Measurements from ENCODE around the gene LBR.

LBR gene

GRCh38 chr1:225464851-225465792, 37.3 kb upstream of the LBR start:
- Histone ChIP-seq H2BK12ac (ENCODE audit: low read length) (peak overlapping the region; percentile 77), H3K9me3 (replicated peaks in 1 of 2; ENCODE audit: control insufficient read depth in 2 of 2, insufficient read depth in 1 of 2, low read depth in 1 of 2, low read length in 2 of 2) (no peaks in the 10 kb centered on the region), H3K23ac (ENCODE audit: low read depth, low read length, poor library complexity) (no peak overlapping the region), H4K91ac (ENCODE audit: low read depth, low read length, poor library complexity) (peak overlapping the region; percentile 97), H3K36me3 (replicated peaks in 1 of 2; ENCODE audit: control insufficient read depth in 2 of 2, insufficient read depth in 2 of 2, low read length in 2 of 2) (no peaks in the 10 kb centered on the region), H3K9ac (ENCODE audit: low read depth, low read length, poor library complexity) (peak overlapping the region; percentile 53), H4K8ac (ENCODE audit: low read depth, low read length) (peak overlapping the region; percentile 70), H2BK5ac (ENCODE audit: low read length) (peak overlapping the region; percentile 69), H3K4me3 (ENCODE audit: low read length in 2 of 2) (peak overlapping the region; percentile 7 to 44), H2AFZ (ENCODE audit: low read length) (peak overlapping the region; percentile 92), H3K14ac (ENCODE audit: low read length) (peak overlapping the region; percentile 10), H3K18ac (ENCODE audit: low read length) (peak overlapping the region; percentile 96), H3K4me1 (ENCODE audit: control insufficient read depth in 2 of 2, insufficient read depth in 1 of 2, low read depth in 1 of 2, low read length in 2 of 2) (peaks cover 32 to 36% of the 10 kb centered on the region in 2 donors), H2BK15ac (ENCODE audit: low read length) (peak overlapping the region; percentile 93), H2BK120ac (ENCODE audit: low read depth, low read length) (peak overlapping the region; percentile 78), H3K4me2 (ENCODE audit: insufficient read depth, low read length, poor library complexity, severe bottlenecking) (peak overlapping the region; percentile 43), H3K79me1 (ENCODE audit: low read depth, low read length) (no peaks in the 10 kb centered on the region), H3K27ac (replicated peaks; ENCODE audit: low read length) (peak overlapping the region; percentile 82), H3K27me3 (ENCODE audit: control insufficient read depth in 3 of 3, insufficient read depth in 3 of 3, low read depth in 1 of 3, low read length in 3 of 3) (no peaks in the 10 kb centered on the region), H3K4ac (ENCODE audit: low read length) (peak overlapping the region; percentile 31), H2AK5ac (ENCODE audit: low read depth, low read length) (peak overlapping the region; percentile 96)
- no CpG with 5 or more reads among the region's 15 CpGs for WGBS, 2 donors (ENCODE audit: extremely low coverage in 2 of 2, insufficient read length in 2 of 2, insufficient replicate concordance in 1 of 2)
- peak; percentile 57 for DNase-seq (ENCODE audit: low spot score)

- Histone ChIP-seq H2BK12ac (ENCODE audit: low read length) (peak overlapping the region; percentile 90), H3K4me3 (ENCODE audit: low read length in 2 of 2) (no peak overlapping the region), H3K23ac (ENCODE audit: low read depth, low read length, poor library complexity) (no peak overlapping the region), H2AFZ (ENCODE audit: low read length) (peak overlapping the region; percentile 82), H3K27ac (replicated peaks; ENCODE audit: low read length) (peak overlapping the region; percentile 60), H2BK5ac (ENCODE audit: low read length) (no peak overlapping the region), H3K18ac (ENCODE audit: low read length) (peak overlapping the region; percentile 93), H2AK5ac (ENCODE audit: low read depth, low read length) (peak overlapping the region; percentile 30), H3K36me3 (replicated peaks in 1 of 2; ENCODE audit: control insufficient read depth in 2 of 2, insufficient read depth in 2 of 2, low read length in 2 of 2) (no peaks in the 10 kb centered on the region), H3K4me1 (ENCODE audit: control insufficient read depth in 2 of 2, insufficient read depth in 1 of 2, low read depth in 1 of 2, low read length in 2 of 2) (peaks cover 32 to 36% of the 10 kb centered on the region in 2 donors), H4K8ac (ENCODE audit: low read depth, low read length) (no peak overlapping the region), H3K79me1 (ENCODE audit: low read depth, low read length) (no peaks in the 10 kb centered on the region), H3K4ac (ENCODE audit: low read length) (no peak overlapping the region), H3K14ac (ENCODE audit: low read length) (no peak overlapping the region), H2BK120ac (ENCODE audit: low read depth, low read length) (peak overlapping the region; percentile 10), H4K91ac (ENCODE audit: low read depth, low read length, poor library complexity) (peak overlapping the region; percentile 28), H3K9ac (ENCODE audit: low read depth, low read length, poor library complexity) (peak overlapping the region; percentile 73), H3K27me3 (ENCODE audit: control insufficient read depth in 3 of 3, insufficient read depth in 3 of 3, low read depth in 1 of 3, low read length in 3 of 3) (no peaks in the 10 kb centered on the region), H2BK15ac (ENCODE audit: low read length) (peak overlapping the region; percentile 83), H3K4me2 (ENCODE audit: insufficient read depth, low read length, poor library complexity, severe bottlenecking) (no peak overlapping the region), H3K9me3 (replicated peaks in 1 of 2; ENCODE audit: control insufficient read depth in 2 of 2, insufficient read depth in 1 of 2, low read depth in 1 of 2, low read length in 2 of 2) (no peaks in the 10 kb centered on the region)
- DNase-seq (ENCODE audit: low spot score), result no peak
- WGBS, 2 donors (ENCODE audit: extremely low coverage in 2 of 2, insufficient read length in 2 of 2, insufficient replicate concordance in 1 of 2), result no CpG with 5 or more reads among the region's 15 CpGs
These were observed 35.1 kb upstream of the LBR start for GRCh38 chr1:225462714-225463574.

DNA sequence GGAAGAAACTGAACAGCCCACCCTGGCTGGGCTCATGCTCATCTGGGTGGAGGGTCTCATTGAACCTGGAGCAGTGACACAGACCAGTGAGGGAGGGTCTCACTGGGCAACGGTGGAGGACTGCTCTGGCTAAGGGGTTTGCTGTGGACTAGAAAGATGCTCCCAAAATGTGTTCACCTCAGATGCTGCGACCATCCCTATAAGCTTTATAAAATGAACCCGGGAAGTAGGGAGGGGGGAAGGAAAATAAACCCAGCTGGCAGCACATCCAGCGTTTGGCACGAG, 34.5 kb upstream of the LBR start:
- Histone ChIP-seq H3K4me1 (ENCODE audit: control insufficient read depth in 2 of 2, insufficient read depth in 1 of 2, low read depth in 1 of 2, low read length in 2 of 2) (peaks cover 32 to 36% of the 10 kb centered on the region in 2 donors), H3K9me3 (replicated peaks in 1 of 2; ENCODE audit: control insufficient read depth in 2 of 2, insufficient read depth in 1 of 2, low read depth in 1 of 2, low read length in 2 of 2) (no peaks in the 10 kb centered on the region), H3K27me3 (ENCODE audit: control insufficient read depth in 3 of 3, insufficient read depth in 3 of 3, low read depth in 1 of 3, low read length in 3 of 3) (no peaks in the 10 kb centered on the region), H3K4me3 (ENCODE audit: low read length in 2 of 2) (no peak overlapping the region), H3K27ac (replicated peaks; ENCODE audit: low read length) (no peak overlapping the region), H2BK5ac (ENCODE audit: low read length) (peak overlapping the region; percentile 67), H2BK15ac (ENCODE audit: low read length) (peak overlapping the region; percentile 83), H4K91ac (ENCODE audit: low read depth, low read length, poor library complexity) (no peak overlapping the region), H3K4me2 (ENCODE audit: insufficient read depth, low read length, poor library complexity, severe bottlenecking) (no peak overlapping the region), H3K14ac (ENCODE audit: low read length) (no peak overlapping the region), H2BK120ac (ENCODE audit: low read depth, low read length) (no peak overlapping the region), H3K9ac (ENCODE audit: low read depth, low read length, poor library complexity) (no peak overlapping the region), H4K8ac (ENCODE audit: low read depth, low read length) (no peak overlapping the region), H3K4ac (ENCODE audit: low read length) (no peak overlapping the region), H3K18ac (ENCODE audit: low read length) (no peak overlapping the region), H2BK12ac (ENCODE audit: low read length) (peak overlapping the region; percentile 90), H2AFZ (ENCODE audit: low read length) (no peak overlapping the region), H3K36me3 (replicated peaks in 1 of 2; ENCODE audit: control insufficient read depth in 2 of 2, insufficient read depth in 2 of 2, low read length in 2 of 2) (no peaks in the 10 kb centered on the region), H3K79me1 (ENCODE audit: low read depth, low read length) (no peaks in the 10 kb centered on the region), H2AK5ac (ENCODE audit: low read depth, low read length) (peak overlapping the region; percentile 12), H3K23ac (ENCODE audit: low read depth, low read length, poor library complexity) (no peak overlapping the region)
- WGBS, 2 donors (ENCODE audit: extremely low coverage in 2 of 2, insufficient read length in 2 of 2, insufficient replicate concordance in 1 of 2), result no CpG with 5 or more reads among the region's 5 CpGs
- no peak for DNase-seq (ENCODE audit: low spot score)
